Retina (tissue), 1 donor: ENCODE data around the gene CLPSL1.
A peak's percentile ranks its signal among the peaks of the same experiment; 100 is the strongest.

ENCODE experiments used
- DNase-seq: peaks from one replicate; pipeline ENCODE4 v3.0.0-alpha.2; 2016

CLPSL1 gene

GRCh38 chr6:35765739-35766138, 15.1 kb upstream of the CLPSL1 start:
- DNase-seq: no peak

- DNase-seq: no peak
Observed at GRCh38 chr6:35769211-35769610, 11.6 kb upstream of the CLPSL1 start.

GRCh38 chr6:35771343-35771627, 9.5 kb upstream of the CLPSL1 start:
- no peak for DNase-seq

DNA sequence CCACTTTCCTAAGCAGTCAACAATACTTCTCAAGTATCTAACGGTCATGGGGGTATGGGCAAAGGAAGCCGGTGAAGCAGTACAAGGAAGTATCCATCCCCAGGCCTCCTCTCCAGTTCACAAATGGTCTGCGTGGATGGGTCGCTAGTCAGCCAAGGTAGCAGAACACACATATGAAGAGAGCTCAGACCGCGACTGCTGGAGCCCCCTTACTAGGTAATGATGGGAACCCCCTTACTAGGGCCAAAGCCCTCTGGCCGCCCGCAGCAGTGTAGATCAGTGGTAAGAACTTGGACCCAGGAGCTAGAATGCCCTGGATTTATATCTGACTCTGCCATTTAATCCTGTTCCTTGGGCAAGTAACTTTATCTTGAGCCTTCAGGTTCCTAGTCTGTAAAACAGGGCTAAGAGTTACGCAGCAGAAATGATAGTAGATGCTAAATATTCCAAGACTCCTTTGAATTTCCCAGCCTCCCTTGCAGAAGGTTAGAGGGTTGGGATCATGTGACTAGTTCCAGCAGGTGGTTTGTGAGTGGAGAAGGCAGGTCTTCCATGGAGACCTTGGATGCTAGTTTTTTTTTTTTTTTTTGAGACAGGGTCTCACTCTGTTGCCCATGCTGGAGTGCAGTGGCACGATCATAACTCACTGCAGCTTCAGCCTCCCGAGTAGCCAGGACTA, 6.6 kb upstream of the CLPSL1 start:
- no peak for DNase-seq

- no peak for DNase-seq
Observed at GRCh38 chr6:35775031-35775430, 5.8 kb upstream of the CLPSL1 start.

DNA sequence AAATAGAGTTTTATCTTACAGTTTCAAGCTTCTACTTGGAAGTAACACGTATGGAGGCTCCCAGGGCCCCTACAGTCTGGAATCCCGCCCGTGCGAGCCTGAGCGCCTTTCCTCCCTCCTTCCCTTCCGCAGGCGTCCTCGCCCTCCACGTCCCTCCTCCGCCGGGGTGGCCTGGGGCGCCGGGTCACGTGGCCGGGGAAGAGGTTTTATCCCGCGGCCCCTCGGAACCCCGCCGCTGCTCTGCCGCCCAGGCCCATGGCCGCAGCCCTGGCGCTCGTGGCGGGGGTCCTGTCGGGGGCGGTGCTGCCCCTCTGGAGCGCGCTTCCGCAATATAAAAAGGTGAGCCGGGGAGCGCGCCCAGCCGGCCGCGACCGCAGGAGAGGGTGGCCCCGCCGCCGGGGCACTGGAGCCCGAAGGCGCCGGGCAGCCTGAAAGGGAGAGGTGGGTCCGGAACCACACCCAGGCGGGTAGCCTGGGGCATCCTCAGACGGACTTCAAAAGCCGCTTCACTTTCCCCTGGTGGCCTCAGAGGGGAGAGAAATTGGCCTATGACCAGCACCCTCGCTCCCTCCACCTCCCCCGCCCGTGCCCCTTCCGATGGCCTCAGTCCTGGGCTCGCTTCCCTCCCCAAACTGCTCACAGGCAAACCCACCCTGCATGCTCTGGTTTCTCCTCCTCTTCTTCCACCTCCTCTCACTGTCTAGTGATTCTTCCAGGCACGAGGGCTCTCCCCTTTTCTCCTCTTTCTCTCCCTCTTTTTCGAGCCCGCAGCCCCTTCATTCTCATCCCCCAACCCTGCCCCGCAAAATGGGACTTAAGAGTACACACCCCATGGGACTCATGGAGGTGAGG, 4.2 kb upstream of the CLPSL1 start, which contains the start of gene CLPSL2:
Gene CLPSL2 (plus strand): TSS at position 235 of the 852 bp plus-strand sequence. CDS start 21 bp downstream, at position 256.
- DNase-seq: peak; percentile 70

- no peak for DNase-seq
Observed at GRCh38 chr6:35777356-35778102, 3.3 kb upstream of the CLPSL1 start.

DNA sequence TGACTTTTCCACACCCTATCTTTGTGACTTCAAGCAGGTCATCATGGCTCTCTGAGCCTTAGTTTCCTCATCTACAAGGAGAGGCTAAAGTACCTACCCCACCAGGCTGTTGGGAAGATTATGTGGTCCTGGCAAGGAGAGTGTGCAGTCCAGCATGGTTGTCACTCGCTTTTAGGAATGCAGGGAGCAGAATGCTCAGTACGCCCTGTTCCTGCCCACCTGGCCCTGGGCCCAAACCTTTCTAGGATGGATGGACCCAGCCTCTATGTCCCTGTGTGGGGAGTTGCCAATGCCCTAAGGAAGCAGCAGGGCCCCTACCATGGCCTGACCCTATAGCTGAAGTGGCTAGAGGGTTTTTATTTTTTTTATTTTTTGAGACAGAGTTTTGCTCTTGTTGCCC, 2.4 kb upstream of the CLPSL1 start:
- no peak for DNase-seq

- no peak for DNase-seq
Observed at GRCh38 chr6:35781290-35781689, 471 bp downstream of the CLPSL1 start.

- no peak for DNase-seq
Observed at GRCh38 chr6:35782424-35782823, 1.6 kb downstream of the CLPSL1 start.

DNA sequence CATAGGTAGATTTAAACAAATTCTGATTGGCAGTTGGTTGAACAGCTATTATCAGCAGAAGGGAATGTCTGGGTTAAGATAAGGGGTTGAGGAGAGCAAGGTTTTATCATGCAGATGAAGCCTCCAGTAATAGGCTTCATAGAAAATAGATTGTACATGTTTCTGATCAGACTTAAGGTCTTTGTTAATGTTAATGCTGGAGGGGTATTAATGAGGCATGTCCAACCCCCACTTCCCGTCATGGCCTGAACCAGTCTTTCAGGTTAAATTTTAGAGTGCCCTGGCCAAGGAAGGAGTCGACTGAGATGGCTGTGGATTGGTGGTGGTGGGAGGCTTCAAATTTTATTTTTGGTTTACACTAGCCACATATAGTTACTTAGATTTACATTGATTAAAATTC, 3.4 kb downstream of the CLPSL1 start:
- no peak for DNase-seq

- no peak for DNase-seq
Observed at GRCh38 chr6:35786272-35786671, 5.5 kb downstream of the CLPSL1 start.

GRCh38 chr6:35786810-35787209, 6.0 kb downstream of the CLPSL1 start:
- no peak for DNase-seq

GRCh38 chr6:35787266-35788218, 6.7 kb downstream of the CLPSL1 start:
- DNase-seq: no peak

DNA sequence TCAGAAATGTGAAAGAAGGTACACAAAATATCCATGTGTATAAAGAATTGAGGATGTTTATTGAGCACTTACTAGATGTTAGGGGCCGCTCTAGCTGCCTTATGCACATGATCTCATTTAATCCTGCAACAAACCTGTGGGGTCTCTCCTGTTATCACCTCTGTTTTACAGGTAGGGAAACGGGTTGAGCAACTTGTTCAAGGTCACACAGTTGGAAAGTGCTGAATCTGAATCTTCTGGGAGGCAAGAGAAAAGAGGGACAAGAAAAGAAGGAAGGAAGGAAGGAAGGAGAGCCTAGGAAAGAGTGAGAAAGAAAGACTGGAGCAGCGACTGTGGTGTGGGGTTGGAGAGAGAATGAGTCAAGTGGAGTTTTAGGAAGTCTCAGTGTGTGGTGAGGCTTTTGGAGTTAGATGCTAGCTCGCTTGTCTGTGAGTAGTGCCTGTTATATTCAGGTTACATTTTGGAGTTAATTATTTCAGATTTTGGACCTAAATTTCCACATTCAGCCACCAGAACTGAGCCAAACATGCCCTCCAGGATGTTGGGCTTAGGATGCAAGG, 7.7 kb downstream of the CLPSL1 start:
- no peak for DNase-seq

- no peak for DNase-seq
Observed at GRCh38 chr6:35790683-35791082, 9.9 kb downstream of the CLPSL1 start.

DNA sequence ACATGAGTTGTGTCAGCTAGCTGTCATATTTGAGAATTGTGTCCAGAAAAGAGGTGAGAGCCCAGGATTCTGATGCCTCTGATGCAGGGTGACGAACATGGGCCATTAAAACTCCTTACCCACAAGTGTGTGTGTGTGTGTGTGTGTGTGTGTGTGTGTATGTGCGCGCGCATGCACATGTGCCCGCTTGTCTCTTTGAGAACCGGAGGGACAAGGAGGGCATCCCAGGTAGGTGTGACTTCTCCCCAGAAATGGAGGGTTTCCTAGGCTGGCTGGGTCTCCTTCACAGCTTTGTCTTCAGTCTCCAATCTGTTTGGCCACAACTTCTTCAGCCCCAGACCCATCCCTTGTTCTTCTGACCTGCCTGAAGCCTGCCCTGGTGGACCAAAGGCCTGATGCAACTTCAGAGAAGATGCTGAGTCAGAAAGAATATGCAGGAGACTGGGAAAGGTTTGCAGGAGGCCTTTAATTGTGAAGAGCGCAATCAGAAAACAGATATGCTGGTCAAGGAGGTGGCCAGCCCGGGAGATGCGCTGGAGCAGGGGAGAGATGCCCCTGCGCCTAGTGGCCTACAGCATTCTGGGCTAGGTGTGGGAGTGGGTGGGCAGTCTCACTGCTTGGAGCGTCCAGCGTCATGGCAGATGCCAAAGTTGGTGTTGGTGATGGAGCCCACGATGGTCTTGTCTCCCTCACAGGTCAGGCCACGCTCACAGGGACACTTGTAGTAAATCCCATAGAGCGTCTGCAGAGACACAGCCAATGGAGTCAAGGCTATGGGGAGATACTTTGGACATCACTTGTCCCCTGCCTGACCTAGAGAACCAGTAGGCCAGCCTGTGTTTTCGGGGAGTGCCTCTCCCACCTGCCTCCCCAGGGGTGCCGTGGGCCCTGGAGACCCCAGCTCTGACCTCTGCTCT, 14.0 kb downstream of the CLPSL1 start:
- no peak for DNase-seq

DNA sequence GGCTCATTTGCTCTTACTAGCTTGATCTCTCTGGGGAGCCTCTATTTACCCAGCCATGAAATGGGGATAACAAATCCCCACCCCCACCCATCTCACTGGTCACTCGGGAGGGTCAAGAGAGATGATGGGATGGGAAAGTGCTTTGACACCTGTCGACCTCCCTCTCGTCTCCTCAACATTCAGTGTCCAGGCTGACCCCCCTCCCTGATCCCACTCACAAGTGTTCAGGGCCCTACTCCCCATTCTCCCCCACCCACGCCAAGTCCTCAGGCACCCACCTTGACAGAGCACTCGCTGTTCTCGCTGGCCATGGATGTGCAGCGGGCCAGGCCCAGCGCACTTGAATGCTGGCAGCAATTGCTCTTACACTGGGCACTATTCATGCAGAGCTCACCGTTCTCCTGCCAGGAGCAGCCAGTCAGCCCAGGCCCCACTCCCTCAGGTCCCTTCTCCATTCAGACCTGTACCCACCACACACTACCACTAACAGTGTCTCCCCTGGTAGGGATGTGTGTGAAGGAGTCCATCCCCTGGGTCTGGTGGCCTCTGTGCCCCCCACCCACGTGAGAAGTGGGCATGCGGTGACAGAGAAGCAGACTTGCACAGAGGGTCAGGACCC, 14.7 kb downstream of the CLPSL1 start:
- no peak for DNase-seq

GRCh38 chr6:35796236-35796635, 15.4 kb downstream of the CLPSL1 start:
- no peak for DNase-seq

GRCh38 chr6:35797837-35798526, 17.2 kb downstream of the CLPSL1 start:
- DNase-seq: peak; percentile 48
